GM04504 (cell line): ENCODE data around the gene HSPA9.

Source experiments
- DNase-seq: peaks from one replicate; pipeline ENCODE4 v3.0.0-alpha.2; 2012; ENCODE audit warnings: low read depth

The HSPA9 gene

DNA sequence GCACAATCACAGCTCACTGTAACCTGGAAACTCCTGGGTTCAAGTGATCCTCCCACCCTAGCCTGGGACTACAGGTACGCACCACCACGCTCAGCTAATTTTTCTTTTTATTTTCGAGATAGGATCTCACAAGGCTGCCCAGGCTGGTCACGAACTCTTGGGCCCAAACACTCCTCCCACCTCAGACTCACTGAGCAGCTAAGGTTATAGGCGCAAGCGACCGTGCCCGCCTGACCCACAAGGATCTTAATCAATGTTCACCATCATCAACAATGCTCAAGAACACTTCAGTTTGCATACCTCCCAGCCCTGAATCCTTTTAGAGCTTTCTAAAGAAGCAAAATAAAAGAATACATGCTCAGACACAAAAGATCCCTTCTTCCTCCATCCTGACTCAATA, 45.4 kb downstream of the HSPA9 start:
- DNase-seq = no peak

DNA sequence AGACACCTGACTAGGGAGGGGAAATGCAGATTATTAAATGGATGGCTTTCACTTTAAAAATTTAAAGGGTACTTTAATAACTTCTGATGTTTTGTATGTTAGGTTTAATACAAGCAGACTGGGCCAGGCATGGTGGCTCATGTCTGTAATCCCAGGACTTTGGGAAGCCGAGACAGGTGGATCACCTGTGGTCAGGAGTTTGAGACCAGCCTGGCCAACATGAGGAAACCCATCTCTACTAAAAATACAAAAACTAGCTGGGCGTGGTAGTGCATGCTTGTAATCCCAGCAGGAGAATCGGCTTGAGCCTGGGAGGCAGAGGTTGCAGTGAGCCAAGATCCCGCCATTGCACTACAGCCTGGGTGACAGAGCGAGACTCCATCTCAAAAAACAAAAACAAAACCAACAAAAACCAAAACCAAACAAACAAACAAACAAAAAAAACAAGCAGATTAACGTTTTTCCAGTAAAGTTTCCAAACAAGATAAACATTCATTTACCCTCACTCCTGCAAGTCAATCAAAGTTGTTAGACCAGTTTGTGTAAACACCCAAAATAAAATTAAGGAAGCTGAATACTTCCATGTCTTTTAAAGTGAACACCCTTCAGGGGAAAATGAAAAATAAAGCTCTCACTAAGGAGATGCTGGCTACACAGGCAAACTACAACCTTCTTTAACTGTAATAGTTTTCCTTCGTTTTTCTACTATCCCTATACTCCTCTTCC, 46.3 kb downstream of the HSPA9 start:
- no peak for DNase-seq

DNA sequence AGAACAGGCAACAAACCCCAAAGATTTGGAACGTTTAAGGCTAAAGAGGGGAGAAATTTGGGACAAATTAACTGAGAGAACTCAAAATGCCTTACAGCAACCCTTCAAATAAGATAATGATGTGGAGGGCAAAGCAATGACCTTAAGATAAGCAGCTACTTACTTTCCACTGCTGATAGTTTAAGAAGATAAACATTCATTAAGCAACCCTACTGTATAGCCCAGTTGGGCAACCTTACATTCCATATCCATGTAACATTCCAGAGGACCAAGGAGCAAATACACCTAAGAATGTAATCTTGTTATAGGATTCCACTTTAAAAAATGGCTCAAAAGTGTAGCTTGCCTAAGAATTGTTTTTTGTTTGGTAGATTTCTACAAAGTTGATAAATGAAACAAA, 47.0 kb downstream of the HSPA9 start:
- DNase-seq = no peak

DNA sequence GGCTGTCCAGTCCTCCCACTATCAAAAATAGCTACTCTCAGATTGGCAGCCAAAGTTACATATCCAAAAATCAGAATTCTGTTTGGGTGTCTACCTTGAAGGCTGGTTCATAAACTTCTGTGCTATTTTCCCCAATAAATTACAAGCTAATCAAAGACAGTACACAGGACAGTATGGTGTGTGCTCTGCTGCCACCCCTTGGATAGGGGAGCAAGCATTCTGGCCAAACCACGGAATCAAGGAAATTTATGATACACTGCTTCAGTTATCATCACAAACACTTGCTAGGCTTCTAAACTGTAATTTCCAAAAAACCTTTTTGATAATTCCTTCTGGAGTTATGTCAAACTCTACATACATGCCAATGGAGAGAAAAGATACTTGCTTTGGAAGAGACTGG, 48.0 kb downstream of the HSPA9 start:
- DNase-seq = no peak

DNA sequence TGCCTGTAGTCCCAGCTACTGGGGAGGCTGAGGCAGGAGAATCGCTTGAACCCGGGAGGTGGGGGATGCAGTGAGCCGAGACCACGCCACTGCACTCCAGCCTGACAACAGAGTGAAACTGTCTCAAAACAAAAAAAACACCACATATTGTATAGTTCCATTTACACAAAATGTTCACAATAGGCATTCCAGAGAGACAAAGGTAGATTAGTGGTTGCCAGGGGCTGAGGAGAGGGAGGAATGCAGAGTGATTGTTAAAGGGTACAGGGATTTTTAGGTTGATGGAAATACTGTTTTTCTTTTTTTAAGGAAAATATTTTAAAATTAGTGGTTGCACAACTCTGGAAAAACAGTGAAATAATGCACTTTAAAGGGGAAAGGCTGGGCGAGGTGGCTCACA, 51.8 kb downstream of the HSPA9 start:
- DNase-seq = no peak

DNA sequence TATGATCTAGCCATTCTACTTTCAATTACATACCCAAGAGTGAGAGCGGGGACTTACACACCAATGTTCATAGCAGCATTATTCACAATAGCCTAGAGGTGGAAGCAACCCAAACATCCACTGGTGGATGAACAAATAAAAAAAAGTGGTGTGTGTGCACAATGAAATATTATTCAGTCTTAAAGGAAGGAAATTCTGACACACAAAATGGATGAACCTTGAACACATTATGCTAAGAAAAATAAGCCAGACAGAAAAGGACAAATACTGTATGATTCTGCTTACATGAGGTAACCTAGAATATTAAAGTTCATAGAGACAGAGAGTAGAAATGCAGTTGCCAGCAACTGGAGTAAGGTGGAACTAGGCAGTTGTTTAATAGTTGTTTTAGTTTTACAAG, 54.2 kb downstream of the HSPA9 start:
- DNase-seq = no peak

DNA sequence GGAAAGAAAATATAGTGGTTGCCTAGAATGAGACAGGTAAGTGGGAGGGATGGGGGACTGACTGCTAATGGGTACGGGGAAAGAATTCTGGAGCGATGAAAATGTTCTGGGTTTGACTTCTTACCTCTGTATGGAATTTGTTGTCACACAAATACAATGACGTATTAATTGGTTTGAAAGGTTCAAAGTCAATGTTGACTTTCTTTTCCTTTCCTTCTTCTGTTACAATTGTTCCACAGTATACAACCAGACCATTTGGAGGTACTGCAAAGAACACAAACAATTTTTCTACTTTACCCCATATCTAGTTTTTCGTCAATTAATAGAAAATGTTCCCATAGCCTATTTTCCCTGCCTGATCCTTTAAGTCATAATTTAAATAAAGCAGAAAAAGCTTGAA, 57.8 kb downstream of the HSPA9 start:
- DNase-seq = no peak

DNA sequence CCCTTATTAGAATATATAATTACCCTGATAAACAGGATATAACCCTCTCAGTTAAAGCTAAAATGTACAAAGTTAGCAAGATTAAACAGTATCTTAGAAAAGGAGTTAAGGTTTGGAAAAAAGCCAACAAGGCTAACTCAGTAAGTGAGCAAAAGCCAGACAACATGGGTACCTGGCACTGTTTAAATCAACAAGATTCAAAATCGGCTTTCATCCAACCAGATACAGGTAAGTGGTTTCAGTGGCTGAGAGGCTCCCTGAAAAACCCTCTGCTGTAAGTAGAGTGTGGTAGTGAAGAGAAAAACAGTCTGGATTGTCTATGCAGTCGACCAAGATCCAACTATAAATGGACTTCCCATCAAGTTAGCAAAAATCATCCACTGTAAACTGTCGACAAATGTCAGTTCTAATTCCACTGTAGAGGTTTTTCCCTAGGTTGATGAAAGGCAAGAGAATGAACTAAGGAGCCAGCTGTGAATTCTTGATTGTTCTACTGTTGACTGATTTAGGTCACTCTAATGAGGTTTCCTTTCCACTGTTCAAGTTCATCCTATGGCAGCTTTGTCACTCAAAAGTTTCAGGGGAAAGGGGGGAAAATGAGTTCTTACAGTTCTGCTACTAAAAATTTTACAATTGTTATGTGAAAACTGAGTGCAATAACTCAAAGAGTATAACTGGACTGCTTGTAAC, 59.5 kb downstream of the HSPA9 start:
- DNase-seq = no peak

DNA sequence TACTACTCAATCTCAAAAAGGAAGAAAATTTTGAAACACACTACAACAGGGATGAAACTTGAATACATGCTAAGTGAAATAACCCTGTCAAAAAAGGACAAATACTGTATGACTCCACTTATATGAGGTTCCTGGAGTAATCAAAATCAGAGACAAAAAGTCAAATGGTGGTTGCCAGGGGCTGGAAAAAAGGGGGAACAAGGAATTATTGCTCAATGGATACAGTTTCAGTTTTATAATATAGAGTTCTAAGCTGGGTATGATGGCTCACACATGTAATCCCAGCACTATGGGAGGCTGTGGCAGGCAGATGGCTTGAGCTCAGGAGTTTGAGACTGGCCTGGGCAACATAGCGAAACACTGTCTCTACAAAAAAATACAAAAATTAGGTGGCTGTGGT, 61.2 kb downstream of the HSPA9 start:
- no peak for DNase-seq

DNA sequence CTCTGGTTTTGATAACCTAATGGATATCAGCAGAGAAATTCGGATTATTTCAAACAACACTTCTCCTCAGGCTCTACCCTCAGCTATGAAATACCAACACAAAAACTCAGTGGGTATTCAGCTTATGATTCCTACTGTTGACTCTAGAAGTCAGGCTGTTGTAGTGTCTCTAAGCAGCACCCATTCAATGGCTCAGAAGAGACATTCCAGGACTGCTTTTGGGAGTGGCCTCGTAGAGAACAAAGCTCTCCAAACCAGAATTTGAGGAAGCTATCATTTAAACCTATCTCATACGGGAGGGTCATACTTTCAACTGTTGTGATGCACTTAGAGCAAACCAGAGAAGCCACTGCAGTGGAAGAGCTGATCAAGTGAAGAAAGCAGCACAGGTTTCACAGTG, 66.2 kb downstream of the HSPA9 start:
- DNase-seq = no peak

DNA sequence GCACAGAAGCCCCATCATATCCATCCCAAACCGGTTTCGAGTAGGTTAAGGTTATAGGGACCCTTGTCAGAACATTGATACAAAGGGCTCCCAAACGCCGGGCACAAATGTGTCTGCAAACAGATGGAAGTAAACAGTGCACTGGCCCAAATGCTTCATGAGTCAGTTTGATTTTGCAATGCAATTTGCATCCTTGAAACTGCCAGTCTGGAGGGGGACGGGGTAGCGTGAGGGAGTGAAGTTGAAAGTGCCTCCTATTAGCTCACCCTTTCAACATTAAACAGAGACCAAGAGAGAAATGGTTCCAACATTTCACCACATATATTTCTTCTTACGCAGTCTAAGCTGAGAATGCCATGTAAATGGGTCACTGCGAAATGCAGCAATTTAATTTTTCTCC, 67.7 kb downstream of the HSPA9 start:
- peak; percentile 89 for DNase-seq

DNA sequence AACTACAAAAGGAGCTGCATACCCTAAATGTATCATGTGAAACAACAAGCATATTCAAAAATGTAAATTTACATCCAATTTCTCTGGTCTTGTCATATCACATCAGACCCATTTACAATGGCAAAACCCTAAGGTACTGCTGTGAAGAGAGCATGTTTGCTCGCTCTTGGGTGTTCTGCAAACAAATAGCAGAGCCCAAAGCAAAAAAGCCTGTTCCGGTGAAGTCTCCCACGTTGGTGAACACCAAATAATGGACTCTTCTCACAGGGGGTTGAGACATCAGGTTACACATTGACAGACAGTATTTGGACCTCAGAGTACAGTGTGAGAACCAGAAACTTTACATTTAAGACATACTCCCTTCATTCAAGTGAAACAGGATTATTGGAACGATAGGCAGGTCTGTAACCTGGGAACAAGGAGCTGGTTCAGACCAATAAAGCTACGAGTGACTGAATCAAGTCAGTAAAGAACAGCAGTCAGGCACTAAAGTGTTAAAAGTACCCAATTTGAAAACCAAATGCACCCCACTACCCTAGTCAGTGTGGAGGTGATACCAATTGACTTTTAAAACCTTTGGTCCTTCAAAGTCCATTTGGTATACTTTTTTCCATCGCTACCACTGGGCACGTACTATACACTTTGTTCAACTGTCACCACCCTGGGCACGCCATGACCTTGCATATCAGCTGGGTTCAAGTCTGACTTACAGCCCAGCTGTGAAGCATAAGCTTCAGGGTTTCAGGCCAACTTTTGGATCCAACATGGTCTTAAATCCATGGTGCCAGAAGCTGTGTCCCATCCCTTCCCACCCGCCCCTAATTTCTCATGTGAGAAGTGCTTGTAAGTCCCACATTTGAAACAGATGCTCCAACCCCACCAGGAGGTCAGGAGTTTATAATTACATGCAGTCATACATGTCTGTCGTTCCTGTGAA, 68.6 kb downstream of the HSPA9 start:
- DNase-seq = no peak

DNA sequence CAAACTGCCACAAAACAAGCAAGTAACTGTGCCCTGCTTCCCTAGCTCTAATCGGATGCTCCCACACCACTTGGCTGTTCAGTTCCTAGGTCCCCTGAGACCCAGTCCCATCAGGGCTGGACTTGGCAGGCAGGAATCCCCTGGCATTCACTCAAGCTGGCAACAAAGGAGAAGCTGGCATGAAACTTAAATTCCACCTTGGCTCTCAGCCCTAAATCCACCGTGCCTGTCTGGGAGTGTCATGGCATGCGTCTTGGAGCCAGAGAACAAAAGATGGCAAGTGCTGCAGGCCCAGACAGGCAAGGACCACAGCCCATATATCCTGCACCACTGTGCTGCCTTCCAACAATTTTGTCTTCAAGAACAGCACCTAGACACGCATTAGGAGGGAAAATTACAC, 70.4 kb downstream of the HSPA9 start:
- no peak for DNase-seq
